ENCODE results near the gene IRF8. TPM values are rescaled to one million over a fixed set of nuclear protein-coding genes. Genes with fewer than 3 reads are reported as not detected.

Gene IRF8
- total RNA-seq, 1 donor from 2014 or later, result 1.0 TPM

GRCh38 chr16:85956426-85956825 is 57.5 kb downstream of the IRF8 start:
- Mint-ChIP-seq H3K4me3 (ENCODE audit: unreplicated experiment) (no peak overlapping the region), H3K27ac (ENCODE audit: unreplicated experiment) (no peak overlapping the region), H3K9me3 (ENCODE audit: unreplicated experiment) (peaks cover 6% of the 10 kb centered on the region), H3K4me1 (ENCODE audit: low read depth, unreplicated experiment) (peaks cover 4% of the 10 kb centered on the region), H3K27me3 (ENCODE audit: unreplicated experiment) (peaks cover 5% of the 10 kb centered on the region), H3K36me3 (ENCODE audit: unreplicated experiment) (no peaks in the 10 kb centered on the region)
- TF ChIP-seq CTCF (IDR thresholded peaks at IDR 0.05; ENCODE audit: partially characterized antibody, unreplicated experiment), result no peak
- no peak for DNase-seq

DNA sequence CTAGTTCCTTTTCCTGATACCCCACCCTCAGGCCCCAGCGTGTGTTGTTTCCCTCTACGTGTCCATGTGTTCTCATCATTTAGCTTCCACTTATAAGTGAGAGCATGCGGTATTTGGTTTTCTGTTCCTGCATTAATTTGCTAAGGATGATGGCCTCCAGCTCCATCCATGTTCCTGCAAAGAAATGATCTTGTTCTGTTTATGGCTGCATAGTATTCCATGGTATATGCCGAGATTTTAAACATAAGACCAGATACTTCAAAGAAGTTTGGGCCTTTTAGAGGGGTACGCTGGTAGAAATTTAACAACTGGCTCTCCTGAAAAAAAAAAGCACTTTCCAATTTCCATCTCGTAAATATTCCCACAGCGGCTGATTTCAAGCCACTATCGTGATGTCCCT is 59.8 kb downstream of the IRF8 start:
- no peak for TF ChIP-seq CTCF (IDR thresholded peaks at IDR 0.05; ENCODE audit: partially characterized antibody, unreplicated experiment)
- no peaks in the 10 kb centered on the region for H3K36me3 Mint-ChIP-seq (ENCODE audit: unreplicated experiment)
- peaks cover 5% of the 10 kb centered on the region for H3K27me3 Mint-ChIP-seq (ENCODE audit: unreplicated experiment)
- H3K9me3 Mint-ChIP-seq (ENCODE audit: unreplicated experiment), result peaks cover 11% of the 10 kb centered on the region
- no peak overlapping the region for H3K4me3 Mint-ChIP-seq (ENCODE audit: unreplicated experiment)
- peaks cover 2% of the 10 kb centered on the region for H3K4me1 Mint-ChIP-seq (ENCODE audit: low read depth, unreplicated experiment)
- H3K27ac Mint-ChIP-seq (ENCODE audit: unreplicated experiment), result no peak overlapping the region
- no peak for DNase-seq

DNA sequence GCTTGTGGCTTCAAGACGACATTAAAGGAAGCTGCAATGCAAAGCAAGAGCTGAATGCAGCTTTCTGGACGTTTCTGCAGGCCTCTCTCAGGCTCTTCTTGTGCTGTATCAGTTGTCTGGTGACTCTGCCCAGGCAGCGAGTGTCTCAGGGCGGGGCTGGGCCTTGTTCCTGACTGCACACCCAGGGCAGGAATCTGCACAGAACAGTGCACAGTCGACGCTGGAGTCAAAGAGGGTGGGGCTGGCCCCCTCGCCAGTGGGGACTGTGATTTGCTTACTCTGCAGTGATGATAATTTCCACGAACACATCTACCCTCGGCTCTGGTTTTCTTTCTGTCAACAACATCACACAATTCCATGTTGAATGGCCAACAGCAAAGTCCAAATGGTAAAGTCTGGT is 60.7 kb downstream of the IRF8 start:
- Mint-ChIP-seq H3K27me3 (ENCODE audit: unreplicated experiment) (peaks cover 5% of the 10 kb centered on the region), H3K4me1 (ENCODE audit: low read depth, unreplicated experiment) (peaks cover 4% of the 10 kb centered on the region), H3K36me3 (ENCODE audit: unreplicated experiment) (no peaks in the 10 kb centered on the region)

DNA sequence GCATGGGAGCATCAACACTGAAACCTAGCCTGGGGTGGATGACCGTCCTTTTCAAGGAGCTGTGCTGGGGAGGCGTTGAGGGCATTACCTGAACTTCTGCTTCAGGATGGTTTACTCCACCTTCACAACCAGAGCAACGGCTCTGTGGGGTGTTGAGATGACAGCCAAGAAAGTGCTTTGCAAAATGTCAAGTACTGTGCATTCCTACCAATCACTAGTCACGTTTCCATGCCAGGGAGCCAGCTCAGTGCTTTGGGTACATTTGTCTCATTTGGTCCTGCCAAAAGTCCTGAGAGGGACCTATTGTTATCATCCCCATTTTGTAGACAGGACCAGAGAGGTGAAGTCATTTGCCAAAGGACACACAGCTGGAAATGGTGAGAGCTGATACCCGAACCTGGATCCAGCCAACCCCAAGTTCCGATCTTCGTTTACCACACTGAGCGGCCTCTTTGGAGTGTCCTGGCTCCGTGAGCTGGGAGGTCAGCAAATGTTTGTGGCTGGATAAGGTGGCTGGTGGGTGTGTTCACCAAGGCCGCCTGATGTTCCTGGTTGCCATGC is 61.6 kb downstream of the IRF8 start:
- peaks cover 11% of the 10 kb centered on the region for H3K9me3 Mint-ChIP-seq (ENCODE audit: unreplicated experiment)
- H3K27me3 Mint-ChIP-seq (ENCODE audit: unreplicated experiment), result peaks cover 5% of the 10 kb centered on the region
- no peak overlapping the region for H3K27ac Mint-ChIP-seq (ENCODE audit: unreplicated experiment)
- H3K36me3 Mint-ChIP-seq (ENCODE audit: unreplicated experiment), result no peaks in the 10 kb centered on the region
- peaks cover 4% of the 10 kb centered on the region for H3K4me1 Mint-ChIP-seq (ENCODE audit: low read depth, unreplicated experiment)
- DNase-seq, result no peak
- TF ChIP-seq CTCF (IDR thresholded peaks at IDR 0.05; ENCODE audit: partially characterized antibody, unreplicated experiment), result no peak
- no peak overlapping the region for H3K4me3 Mint-ChIP-seq (ENCODE audit: unreplicated experiment)

More for the DNA sequence above, 60.7 kb downstream of the IRF8 start:
- Mint-ChIP-seq H3K27ac (ENCODE audit: unreplicated experiment) (no peak overlapping the region), H3K4me3 (ENCODE audit: unreplicated experiment) (no peak overlapping the region), H3K9me3 (ENCODE audit: unreplicated experiment) (peaks cover 11% of the 10 kb centered on the region)
- TF ChIP-seq CTCF (IDR thresholded peaks at IDR 0.05; ENCODE audit: partially characterized antibody, unreplicated experiment), result no peak
- no peak for DNase-seq

DNA sequence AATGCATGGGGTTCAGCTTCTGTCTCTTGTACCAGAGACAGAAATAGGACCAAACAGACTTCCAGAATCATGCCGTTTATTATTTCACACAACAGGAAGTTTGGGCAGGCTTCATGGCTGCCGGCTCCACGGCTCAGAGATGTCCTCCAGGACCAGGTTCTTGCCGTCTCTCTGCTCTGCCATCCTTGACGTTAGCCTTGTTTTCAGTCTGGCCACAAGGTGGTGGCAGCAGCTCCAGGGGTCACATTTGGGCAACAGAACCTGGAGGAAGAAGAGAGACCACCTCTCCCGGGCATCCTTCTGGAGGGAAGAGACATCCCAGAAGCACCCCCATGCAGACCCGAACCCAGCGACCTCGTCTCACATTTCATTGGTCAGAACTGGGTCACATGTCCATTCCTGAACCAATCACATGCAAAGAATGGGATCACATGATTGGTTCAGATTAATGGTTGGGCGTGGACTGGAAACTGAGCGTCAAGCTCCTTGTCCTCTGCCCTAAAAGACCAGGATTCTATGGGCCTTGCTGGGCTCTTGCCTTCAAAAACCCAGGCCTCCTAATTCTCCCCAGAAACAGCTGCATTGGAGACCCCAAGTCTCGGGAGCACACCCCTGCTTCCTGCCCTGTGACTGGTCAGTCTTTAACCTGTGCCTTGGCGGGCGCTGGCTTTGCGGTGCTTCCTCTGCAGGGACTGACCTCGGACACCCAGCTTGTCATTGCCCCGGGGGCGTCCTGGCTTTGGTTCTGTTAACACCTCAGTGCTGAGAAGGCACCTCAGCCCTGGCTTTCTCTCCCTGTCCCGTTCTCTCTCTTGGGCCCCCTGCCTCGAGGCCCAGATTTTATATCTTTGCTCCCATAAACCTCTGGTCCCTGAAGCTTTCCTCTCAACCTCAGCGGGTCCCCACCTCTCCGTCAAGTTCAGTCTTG is 63.3 kb downstream of the IRF8 start:
- Mint-ChIP-seq H3K27me3 (ENCODE audit: unreplicated experiment) (no peaks in the 10 kb centered on the region), H3K4me3 (ENCODE audit: unreplicated experiment) (no peak overlapping the region), H3K27ac (ENCODE audit: unreplicated experiment) (no peak overlapping the region), H3K36me3 (ENCODE audit: unreplicated experiment) (no peaks in the 10 kb centered on the region), H3K4me1 (ENCODE audit: low read depth, unreplicated experiment) (peaks cover 4% of the 10 kb centered on the region), H3K9me3 (ENCODE audit: unreplicated experiment) (peaks cover 11% of the 10 kb centered on the region)
- no peak for TF ChIP-seq CTCF (IDR thresholded peaks at IDR 0.05; ENCODE audit: partially characterized antibody, unreplicated experiment)
- no peak for DNase-seq
